CD14-positive monocyte (primary cell): ENCODE data around the gene SH3BGRL2. TPM values are rescaled to one million over a fixed set of nuclear protein-coding genes. Genes with fewer than 3 reads are reported as not detected.

Source experiments
- DNase-seq, 3 donors: peaks; one replicate each; pipeline ENCODE4 v3.0.0-alpha.2; 2011 to 2022
- H2AFZ ChIP-seq: 2 replicates; pipeline ENCODE4 v1.6.0; 2012; ENCODE audit warnings: mild to moderate bottlenecking, low read depth, low read length, inconsistent platforms; ENCODE audit not compliant: insufficient read depth, poor library complexity, severe bottlenecking
- H3K27ac ChIP-seq, 2 donors: 1 replicate in 1 of 2; 2 replicates in 1 of 2; pipeline ENCODE4 v1.5.1; 2012 to 2013; ENCODE audit warnings: low read length in 2 of 2, control low read depth in 1 of 2, inconsistent platforms in 1 of 2, low read depth in 1 of 2, mild to moderate bottlenecking in 1 of 2
- H3K27me3 ChIP-seq, 2 donors: one replicate each; pipeline versions ENCODE4 v1.6.0 to v1.6.1; 2011 to 2013; ENCODE audit warnings: low read length in 2 of 2; ENCODE audit not compliant: control insufficient read depth in 2 of 2, insufficient read depth in 2 of 2
- H3K36me3 ChIP-seq, 2 donors: replicated peaks in 1 of 2; 1 replicate in 1 of 2; 2 replicates in 1 of 2; pipeline versions ENCODE4 v1.5.1 to v1.6.1; 2012 to 2013; ENCODE audit warnings: low read length in 2 of 2, control low read depth in 1 of 2, inconsistent platforms in 1 of 2, mild to moderate bottlenecking in 1 of 2; ENCODE audit not compliant: insufficient read depth in 2 of 2, control insufficient read depth in 1 of 2
- H3K4me1 ChIP-seq, 2 donors: 1 replicate in 1 of 2; 2 replicates in 1 of 2; pipeline versions ENCODE4 v1.5.1 to v1.6.1; 2012 to 2013; ENCODE audit warnings: low read length in 2 of 2, control low read depth in 1 of 2, inconsistent platforms in 1 of 2, mild to moderate bottlenecking in 1 of 2, moderate library complexity in 1 of 2; ENCODE audit not compliant: insufficient read depth in 2 of 2, control insufficient read depth in 1 of 2
- H3K4me2 ChIP-seq: replicated peaks from 2 replicates; pipeline ENCODE3; 2012; ENCODE audit warnings: low read length, moderate library complexity, mild to moderate bottlenecking; ENCODE audit not compliant: poor library complexity, severe bottlenecking; ENCODE audit errors: extremely low read depth
- H3K4me3 ChIP-seq, 3 experiments: fragments of 200-600 bp in 1 of 3; sonication (generic) in 1 of 3; replicated peaks in 1 of 3; 1 replicate in 2 of 3; 2 replicates in 1 of 3; pipeline ENCODE4 v1.5.1; 2011 to 2013; ENCODE audit warnings: low read length in 3 of 3, mild to moderate bottlenecking in 3 of 3, control low read depth in 2 of 3, low read depth in 2 of 3, inconsistent platforms in 1 of 3, moderate library complexity in 1 of 3
- H3K79me2 ChIP-seq: 2 replicates; pipeline ENCODE4 v1.6.0; 2012; ENCODE audit warnings: mild to moderate bottlenecking, control low read depth, inconsistent platforms, low read length, moderate library complexity; ENCODE audit not compliant: insufficient read depth
- H3K9ac ChIP-seq: 2 replicates; pipeline ENCODE4 v1.6.0; 2017; ENCODE audit warnings: low read length, mild to moderate bottlenecking; ENCODE audit not compliant: insufficient read depth, poor library complexity, severe bottlenecking
- H3K9me3 ChIP-seq, 2 donors: replicated peaks in 1 of 2; 1 replicate in 1 of 2; 2 replicates in 1 of 2; pipeline versions ENCODE4 v1.5.1 to v1.6.1; 2012 to 2013; ENCODE audit warnings: low read length in 2 of 2, control low read depth in 1 of 2; ENCODE audit not compliant: control insufficient read depth in 1 of 2, insufficient read depth in 1 of 2
- H4K20me1 ChIP-seq: 2 replicates; pipeline ENCODE4 v1.6.0; 2012; ENCODE audit warnings: mild to moderate bottlenecking, low read length, control low read depth, moderate library complexity; ENCODE audit not compliant: insufficient read depth
- H3K27ac Mint-ChIP-seq, 7 donors: one replicate each; pipeline ENCODE4 v1.8.0; 2020; ENCODE audit warnings: mild to moderate bottlenecking in 7 of 7, mixed read lengths in 7 of 7, moderate library complexity in 6 of 7, inconsistent platforms in 2 of 7
- H3K27me3 Mint-ChIP-seq, 3 donors: one replicate each; pipeline ENCODE4 v1.8.0; 2021 to 2022; ENCODE audit warnings: low read depth in 3 of 3, mild to moderate bottlenecking in 3 of 3, mixed read lengths in 3 of 3, moderate library complexity in 3 of 3, inconsistent platforms in 1 of 3
- H3K36me3 Mint-ChIP-seq, 2 donors: one replicate each; pipeline ENCODE4 v1.8.0; 2020; ENCODE audit warnings: mixed read lengths in 2 of 2, inconsistent platforms in 1 of 2, mild to moderate bottlenecking in 1 of 2
- H3K4me1 Mint-ChIP-seq: one replicate; pipeline ENCODE4 v1.8.0; 2020; ENCODE audit warnings: mild to moderate bottlenecking, mixed read lengths
- H3K4me3 Mint-ChIP-seq, 2 donors: one replicate each; pipeline ENCODE4 v1.8.0; 2020; ENCODE audit warnings: mild to moderate bottlenecking in 2 of 2, mixed read lengths in 2 of 2, moderate library complexity in 1 of 2
- H3K9me3 Mint-ChIP-seq, 7 donors: one replicate each; pipeline ENCODE4 v1.8.0; 2020 to 2022; ENCODE audit warnings: mixed read lengths in 7 of 7, mild to moderate bottlenecking in 6 of 7, moderate library complexity in 6 of 7, inconsistent platforms in 2 of 7
- WGBS: methylation state at CpG from one replicate; pipeline ENCODE4 v1.1.5; 2013; ENCODE audit warnings: missing lambda C conversion rate; ENCODE audit not compliant: insufficient coverage; 5-methylcytosine and 5-hydroxymethylcytosine counted together
- intact Hi-C, 2 donors: fragments of 100-400 bp; cut with micrococcal nuclease; formaldehyde crosslinking; loops; one replicate each; pipeline versions ENCODE4 v1.15.0 to v1.15.1; 2023
- polyA plus RNA-seq, 3 donors: library from polyadenylated mRNA; depleted of rRNA in 1 of 3; unstranded in 2 of 3; stranded (reverse) in 1 of 3; fragments of 300-500 nt in 2 of 3; fragments of >200 nt in 1 of 3; fragmentation: Illumina TruSeq in 2 of 3; gene quantifications; 1 replicate in 2 of 3; 2 replicates in 1 of 3; pipeline ENCODE4 v1.2.3, GENCODE V29; 2012 to 2021
- TF ChIP-seq, protein P1 (sequence below): fragments of 200-600 bp; IDR thresholded peaks from one replicate; pipeline ENCODE4 v1.8.0; 2022; ENCODE audit warnings: antibody characterized with exemption, mild to moderate bottlenecking

SH3BGRL2 gene
- polyA plus RNA-seq, 3 donors, result 0.03 to 0.30 (median 0.28) TPM

DNA sequence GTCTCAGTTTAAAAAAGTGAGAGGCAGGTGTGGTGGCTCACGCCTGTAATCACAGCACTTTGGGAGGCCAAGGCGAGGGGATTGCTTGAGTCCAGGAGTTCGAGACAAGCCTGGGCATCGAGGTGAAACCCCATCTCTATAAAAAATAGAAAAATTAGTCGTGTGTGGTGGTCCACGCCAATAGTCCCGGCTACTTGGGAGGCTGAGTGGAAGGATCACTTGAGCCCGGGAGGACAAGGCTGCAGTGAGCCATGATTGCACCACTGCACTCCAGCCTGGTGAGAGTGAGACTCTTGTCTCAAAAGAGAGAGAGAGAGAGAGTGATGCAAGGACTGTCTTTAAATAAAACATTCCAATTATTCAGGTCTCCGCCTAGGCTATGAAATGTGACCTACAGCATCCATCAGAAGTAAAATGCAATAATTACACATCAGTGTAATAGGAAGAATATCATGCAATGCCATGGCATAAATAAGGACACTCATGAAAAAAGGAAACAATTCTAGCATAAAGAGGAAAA lies 81.5 kb downstream of the SH3BGRL2 start:
- Mint-ChIP-seq H3K36me3 (no peaks in the 10 kb centered on the region), H3K27me3 (peaks cover 2 to 5% (median 4%) of the 10 kb centered on the region in 3 donors), H3K9me3 (no peaks in the 10 kb centered on the region), H3K27ac (no peak overlapping the region), H3K4me3 (no peak overlapping the region), H3K4me1 (no peaks in the 10 kb centered on the region)
- TF ChIP-seq, protein P1, sequence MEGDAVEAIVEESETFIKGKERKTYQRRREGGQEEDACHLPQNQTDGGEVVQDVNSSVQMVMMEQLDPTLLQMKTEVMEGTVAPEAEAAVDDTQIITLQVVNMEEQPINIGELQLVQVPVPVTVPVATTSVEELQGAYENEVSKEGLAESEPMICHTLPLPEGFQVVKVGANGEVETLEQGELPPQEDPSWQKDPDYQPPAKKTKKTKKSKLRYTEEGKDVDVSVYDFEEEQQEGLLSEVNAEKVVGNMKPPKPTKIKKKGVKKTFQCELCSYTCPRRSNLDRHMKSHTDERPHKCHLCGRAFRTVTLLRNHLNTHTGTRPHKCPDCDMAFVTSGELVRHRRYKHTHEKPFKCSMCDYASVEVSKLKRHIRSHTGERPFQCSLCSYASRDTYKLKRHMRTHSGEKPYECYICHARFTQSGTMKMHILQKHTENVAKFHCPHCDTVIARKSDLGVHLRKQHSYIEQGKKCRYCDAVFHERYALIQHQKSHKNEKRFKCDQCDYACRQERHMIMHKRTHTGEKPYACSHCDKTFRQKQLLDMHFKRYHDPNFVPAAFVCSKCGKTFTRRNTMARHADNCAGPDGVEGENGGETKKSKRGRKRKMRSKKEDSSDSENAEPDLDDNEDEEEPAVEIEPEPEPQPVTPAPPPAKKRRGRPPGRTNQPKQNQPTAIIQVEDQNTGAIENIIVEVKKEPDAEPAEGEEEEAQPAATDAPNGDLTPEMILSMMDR, result no peak
- no peak for DNase-seq
- Histone ChIP-seq H3K27ac (no peak overlapping the region), H3K27me3 (no peaks in the 10 kb centered on the region), H3K9me3 (no peaks in the 10 kb centered on the region), H3K79me2 (no peaks in the 10 kb centered on the region), H3K4me2 (no peak overlapping the region), H3K9ac (no peak overlapping the region), H2AFZ (no peak overlapping the region), H4K20me1 (no peaks in the 10 kb centered on the region), H3K36me3 (no peaks in the 10 kb centered on the region), H3K4me1 (no peaks in the 10 kb centered on the region), H3K4me3 (no peak overlapping the region)
- WGBS, result 100% methylated on average over 2 of the region's 9 CpGs
- intact Hi-C loops, result no loop called here

DNA sequence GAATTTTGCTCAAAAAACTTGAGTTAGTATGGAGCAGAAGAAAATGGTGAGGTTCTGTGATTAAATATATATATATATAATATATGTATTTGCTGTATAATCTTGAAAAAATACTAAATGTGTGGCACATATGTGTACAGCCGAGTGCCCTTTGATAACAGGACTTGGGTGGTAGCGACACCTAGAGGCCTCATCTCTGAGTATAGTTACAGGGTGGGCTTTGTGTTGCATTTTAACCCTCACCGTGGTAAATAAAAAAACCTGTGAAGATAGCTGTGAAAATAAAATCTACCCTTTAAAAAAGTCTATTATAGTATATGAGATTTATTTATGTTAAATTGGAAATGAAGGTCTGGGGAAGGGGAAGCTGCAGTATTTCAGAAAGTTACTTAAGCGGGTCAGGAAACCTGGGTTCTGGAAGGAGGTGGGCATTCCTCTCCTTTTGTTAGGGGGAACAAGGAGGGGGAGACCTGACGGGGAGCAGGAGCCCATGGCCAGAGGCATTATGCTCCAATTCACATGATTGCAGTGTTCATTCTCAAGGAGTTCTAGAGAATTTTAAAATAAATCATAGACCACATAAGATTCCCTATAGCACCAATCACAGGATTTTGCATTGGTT lies 82.7 kb downstream of the SH3BGRL2 start:
- TF ChIP-seq, protein P1, result peak; percentile 42
- Histone ChIP-seq H3K9ac (no peak overlapping the region), H3K36me3 (no peaks in the 10 kb centered on the region), H3K4me3 (no peak overlapping the region), H4K20me1 (no peaks in the 10 kb centered on the region), H3K4me1 (no peaks in the 10 kb centered on the region), H3K9me3 (no peaks in the 10 kb centered on the region), H3K27ac (no peak overlapping the region), H3K27me3 (no peaks in the 10 kb centered on the region), H3K79me2 (no peaks in the 10 kb centered on the region), H2AFZ (no peak overlapping the region), H3K4me2 (no peak overlapping the region)
- Mint-ChIP-seq H3K27me3 (peaks cover 2 to 4% (median 3%) of the 10 kb centered on the region in 3 donors), H3K36me3 (no peaks in the 10 kb centered on the region), H3K4me1 (no peaks in the 10 kb centered on the region), H3K4me3 (no peak overlapping the region), H3K27ac (no peak overlapping the region), H3K9me3 (peaks cover 0 to 1% (median 0%) of the 10 kb centered on the region in 7 donors)
- no peak for DNase-seq
- intact Hi-C loops, result no loop called here
- WGBS, result 17% methylated on average over 1 of the region's 5 CpGs
